Activated T-cell treated with anti-CD3 and anti-CD28 coated beads, Interleukin-2, amount 50 U/mL, for 24 hours (primary cell): ENCODE data around the gene PTGFRN.
A peak's percentile ranks its signal among the peaks of the same experiment; 100 is the strongest.

ENCODE experiments used
- DNase-seq: peaks from one replicate; pipeline ENCODE4 v3.0.0-alpha.2; 2020
- H3K27ac Mint-ChIP-seq: 2 replicates; pipeline ENCODE4 v1.8.0; 2020; ENCODE audit warnings: mild to moderate bottlenecking, mixed read lengths
- H3K27me3 Mint-ChIP-seq: 2 replicates; pipeline ENCODE4 v1.8.0; 2020; ENCODE audit warnings: mixed read lengths
- H3K36me3 Mint-ChIP-seq: 2 replicates; pipeline ENCODE4 v1.8.0; 2020; ENCODE audit warnings: low read depth, mixed read lengths
- H3K4me1 Mint-ChIP-seq: 2 replicates; pipeline ENCODE4 v1.8.0; 2020; ENCODE audit warnings: low read depth, mixed read lengths
- H3K4me3 Mint-ChIP-seq: 2 replicates; pipeline ENCODE4 v1.8.0; 2020; ENCODE audit warnings: mild to moderate bottlenecking, moderate library complexity, mixed read lengths
- H3K9me3 Mint-ChIP-seq: 2 replicates; pipeline ENCODE4 v1.8.0; 2020; ENCODE audit warnings: mixed read lengths

Gene PTGFRN

GRCh38 chr1:116993286-116993685 is 83.6 kb downstream of the PTGFRN start:
- DNase-seq: no peak
- peaks cover 2% of the 10 kb centered on the region for H3K36me3 Mint-ChIP-seq
- H3K27ac Mint-ChIP-seq: no peak overlapping the region
- peaks cover 2% of the 10 kb centered on the region for H3K9me3 Mint-ChIP-seq
- peaks cover 33% of the 10 kb centered on the region for H3K4me1 Mint-ChIP-seq
- no peaks in the 10 kb centered on the region for H3K27me3 Mint-ChIP-seq
- no peak overlapping the region for H3K4me3 Mint-ChIP-seq

GRCh38 chr1:116994411-116994810 is 84.7 kb downstream of the PTGFRN start:
- DNase-seq: no peak
- Mint-ChIP-seq H3K27ac (no peak overlapping the region), H3K4me1 (peaks cover 27% of the 10 kb centered on the region), H3K4me3 (no peak overlapping the region), H3K9me3 (peaks cover 2% of the 10 kb centered on the region), H3K36me3 (no peaks in the 10 kb centered on the region), H3K27me3 (no peaks in the 10 kb centered on the region)

- no peak overlapping the region for H3K27ac Mint-ChIP-seq
- H3K27me3 Mint-ChIP-seq: no peaks in the 10 kb centered on the region
- no peaks in the 10 kb centered on the region for H3K36me3 Mint-ChIP-seq
- peaks cover 31% of the 10 kb centered on the region for H3K4me1 Mint-ChIP-seq
- no peak overlapping the region for H3K4me3 Mint-ChIP-seq
- peaks cover 2% of the 10 kb centered on the region for H3K9me3 Mint-ChIP-seq
- DNase-seq: no peak
Observed at GRCh38 chr1:116997066-116997465, 87.3 kb downstream of the PTGFRN start.

GRCh38 chr1:116997636-116998035 is 87.9 kb downstream of the PTGFRN start:
- Mint-ChIP-seq H3K4me3 (no peak overlapping the region), H3K9me3 (peaks cover 4% of the 10 kb centered on the region), H3K4me1 (peaks cover 33% of the 10 kb centered on the region)

GRCh38 chr1:116999596-116999995 is 89.9 kb downstream of the PTGFRN start:
- Mint-ChIP-seq H3K4me3 (no peak overlapping the region), H3K9me3 (peaks cover 6% of the 10 kb centered on the region), H3K4me1 (peaks cover 40% of the 10 kb centered on the region), H3K27ac (no peak overlapping the region), H3K27me3 (no peaks in the 10 kb centered on the region), H3K36me3 (no peaks in the 10 kb centered on the region)
- DNase-seq: no peak

More at GRCh38 chr1:116997636-116998035, 87.9 kb downstream of the PTGFRN start:
- H3K36me3 Mint-ChIP-seq: no peaks in the 10 kb centered on the region
- H3K27me3 Mint-ChIP-seq: no peaks in the 10 kb centered on the region
- H3K27ac Mint-ChIP-seq: no peak overlapping the region
- DNase-seq: no peak

- H3K27ac Mint-ChIP-seq: no peak overlapping the region
- H3K4me3 Mint-ChIP-seq: no peak overlapping the region
- no peak for DNase-seq
- H3K36me3 Mint-ChIP-seq: no peaks in the 10 kb centered on the region
- H3K4me1 Mint-ChIP-seq: peaks cover 42% of the 10 kb centered on the region
- no peaks in the 10 kb centered on the region for H3K27me3 Mint-ChIP-seq
- H3K9me3 Mint-ChIP-seq: peaks cover 6% of the 10 kb centered on the region
Observed at GRCh38 chr1:117000142-117000541, 90.4 kb downstream of the PTGFRN start.

- Mint-ChIP-seq H3K27ac (peak within 1 kb of the TSS; percentile 82), H3K36me3 (no peaks in the 10 kb centered on the region), H3K27me3 (no peaks in the 10 kb centered on the region), H3K4me1 (peaks cover 52% of the 10 kb centered on the region), H3K9me3 (peaks cover 6% of the 10 kb centered on the region), H3K4me3 (peak within 1 kb of the TSS; percentile 15)
- no peak for DNase-seq
Observed at GRCh38 chr1:117001254-117001927, 91.7 kb downstream of the PTGFRN start, which contains the start of gene CD101. Gene CD101 (plus strand): TSS chr1:117001760. CDS start chr1:117001818, 58 bp downstream.

GRCh38 chr1:117003223-117003875 is 93.6 kb downstream of the PTGFRN start:
- no peak overlapping the region for H3K27ac Mint-ChIP-seq
- H3K27me3 Mint-ChIP-seq: no peaks in the 10 kb centered on the region
- DNase-seq: no peak
- peak overlapping the region; percentile 2 for H3K4me3 Mint-ChIP-seq
- peaks cover 64% of the 10 kb centered on the region for H3K4me1 Mint-ChIP-seq
- H3K36me3 Mint-ChIP-seq: no peaks in the 10 kb centered on the region
- peaks cover 6% of the 10 kb centered on the region for H3K9me3 Mint-ChIP-seq

GRCh38 chr1:117007719-117008013 is 98.0 kb downstream of the PTGFRN start:
- H3K9me3 Mint-ChIP-seq: peaks cover 4% of the 10 kb centered on the region
- H3K27ac Mint-ChIP-seq: peak overlapping the region; percentile 62
- DNase-seq: no peak
- H3K36me3 Mint-ChIP-seq: no peaks in the 10 kb centered on the region
- H3K4me3 Mint-ChIP-seq: peak overlapping the region; percentile 10
- peaks cover 50% of the 10 kb centered on the region for H3K4me1 Mint-ChIP-seq
- no peaks in the 10 kb centered on the region for H3K27me3 Mint-ChIP-seq

GRCh38 chr1:117008656-117009055 is 98.9 kb downstream of the PTGFRN start:
- Mint-ChIP-seq H3K9me3 (no peaks in the 10 kb centered on the region), H3K4me3 (no peak overlapping the region), H3K27me3 (no peaks in the 10 kb centered on the region), H3K27ac (peak overlapping the region; percentile 37), H3K4me1 (peaks cover 48% of the 10 kb centered on the region), H3K36me3 (no peaks in the 10 kb centered on the region)
- DNase-seq: no peak

- Mint-ChIP-seq H3K4me3 (no peak overlapping the region), H3K27ac (peak overlapping the region; percentile 62), H3K36me3 (no peaks in the 10 kb centered on the region), H3K27me3 (no peaks in the 10 kb centered on the region), H3K9me3 (no peaks in the 10 kb centered on the region), H3K4me1 (peaks cover 51% of the 10 kb centered on the region)
- DNase-seq: no peak
Observed at GRCh38 chr1:117009132-117009531, 99.4 kb downstream of the PTGFRN start.

GRCh38 chr1:117010310-117010969 is 100.7 kb downstream of the PTGFRN start:
- no peak for DNase-seq
- H3K36me3 Mint-ChIP-seq: no peaks in the 10 kb centered on the region
- no peak overlapping the region for H3K27ac Mint-ChIP-seq
- no peak overlapping the region for H3K4me3 Mint-ChIP-seq
- no peaks in the 10 kb centered on the region for H3K27me3 Mint-ChIP-seq
- peaks cover 57% of the 10 kb centered on the region for H3K4me1 Mint-ChIP-seq
- no peaks in the 10 kb centered on the region for H3K9me3 Mint-ChIP-seq

GRCh38 chr1:117011334-117011733 is 101.6 kb downstream of the PTGFRN start:
- H3K4me1 Mint-ChIP-seq: peaks cover 59% of the 10 kb centered on the region
- H3K36me3 Mint-ChIP-seq: no peaks in the 10 kb centered on the region
- no peaks in the 10 kb centered on the region for H3K9me3 Mint-ChIP-seq
- H3K27me3 Mint-ChIP-seq: no peaks in the 10 kb centered on the region
- H3K27ac Mint-ChIP-seq: no peak overlapping the region
- DNase-seq: no peak
- H3K4me3 Mint-ChIP-seq: no peak overlapping the region

- Mint-ChIP-seq H3K36me3 (no peaks in the 10 kb centered on the region), H3K27me3 (no peaks in the 10 kb centered on the region), H3K4me1 (peaks cover 67% of the 10 kb centered on the region), H3K4me3 (no peak overlapping the region), H3K27ac (peak overlapping the region; percentile 31), H3K9me3 (no peaks in the 10 kb centered on the region)
- DNase-seq: no peak
Observed at GRCh38 chr1:117013309-117013858, 103.7 kb downstream of the PTGFRN start.

GRCh38 chr1:117014209-117014608 is 104.5 kb downstream of the PTGFRN start:
- Mint-ChIP-seq H3K9me3 (no peaks in the 10 kb centered on the region), H3K27me3 (no peaks in the 10 kb centered on the region), H3K4me3 (peak overlapping the region; percentile 35), H3K27ac (peak overlapping the region; percentile 70), H3K4me1 (peaks cover 59% of the 10 kb centered on the region), H3K36me3 (no peaks in the 10 kb centered on the region)
- DNase-seq: no peak
